ENCODE data around the gene GRK6.
"Not testable (repeated sequence)": the region's sequence is repeated elsewhere in the genome, so short reads cannot be mapped to it uniquely, and the experiment has no call there.

DNA sequence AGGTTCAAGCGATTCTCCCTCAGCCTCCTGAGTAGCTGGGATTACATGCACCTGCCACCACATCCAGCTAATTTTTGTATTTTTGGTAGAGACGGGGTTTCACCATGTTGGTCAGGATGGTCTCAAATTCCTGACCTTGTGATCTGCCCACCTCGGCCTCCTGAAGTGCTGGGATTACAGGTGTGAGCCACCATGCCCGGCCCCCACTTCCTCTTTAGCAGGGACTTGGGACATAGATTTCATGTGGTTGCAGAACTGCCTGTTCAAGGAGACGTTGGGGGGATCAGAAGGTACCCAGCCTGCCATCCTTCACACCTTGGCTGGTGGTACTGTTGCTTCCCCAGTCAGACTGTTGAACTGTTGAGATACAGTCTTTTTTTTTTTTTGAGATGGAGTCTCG lies 9.4 kb upstream of the GRK6 start:
- not testable (repeated sequence) for TF ChIP-seq POLR2AphosphoS5 (IDR thresholded peaks at IDR 0.05); SMC3 (conservative IDR thresholded peaks at IDR 0.05; ENCODE audit: poor library complexity)

All from neural cell (in vitro differentiated cells).